HL-60 (cell line): Measurements from ENCODE around the gene ZBTB7B.

Experiments
- DNase-seq, 2 experiments: peaks; one replicate each; pipeline ENCODE4 v3.0.0-alpha.2; 2010 to 2020; ENCODE audit warnings: low read depth in 1 of 2, low spot score in 1 of 2
- H3K27ac ChIP-seq: fragments of 250-450 bp; sonication (Bioruptor Pico); replicated peaks from 2 replicates; pipeline ENCODE4 v1.5.1; 2020; ENCODE audit warnings: mild to moderate bottlenecking, moderate library complexity
- H3K27me3 ChIP-seq: fragments of 250-450 bp; sonication (Bioruptor Pico); 2 replicates; pipeline ENCODE4 v1.5.1; 2021; ENCODE audit warnings: mild to moderate bottlenecking, moderate library complexity; ENCODE audit not compliant: insufficient read depth, poor library complexity, severe bottlenecking
- H3K4me3 ChIP-seq: replicated peaks from 2 replicates; pipeline ENCODE4 v1.5.1; 2011; ENCODE audit warnings: mild to moderate bottlenecking, control low read depth, low read length; ENCODE audit not compliant: insufficient read depth
- CTCF ChIP-seq: IDR thresholded peaks from one replicate; pipeline ENCODE4 v1.5.1; 2011; ENCODE audit warnings: low read length, control low read depth, inconsistent platforms; ENCODE audit not compliant: insufficient read depth
- GABPA ChIP-seq: IDR thresholded peaks from 2 replicates; pipeline ENCODE4 v1.6.1; 2012; ENCODE audit warnings: low read depth
- POLR2AphosphoS5 ChIP-seq: IDR thresholded peaks from 2 replicates; pipeline ENCODE4 v1.6.1; 2012; ENCODE audit warnings: low read depth
- REST ChIP-seq: IDR thresholded peaks from 2 replicates; pipeline ENCODE4 v1.6.1; 2012; ENCODE audit warnings: low read depth; ENCODE audit not compliant: insufficient replicate concordance
- SPI1 ChIP-seq: IDR thresholded peaks from 2 replicates; pipeline ENCODE4 v1.6.1; 2012; ENCODE audit warnings: low read depth, mild to moderate bottlenecking, borderline replicate concordance

ZBTB7B gene

GRCh38 chr1:155064111-155064831 lies 61.7 kb downstream of the ZBTB7B start:
- H3K27ac ChIP-seq = no peak overlapping the region
- H3K27me3 ChIP-seq = no peaks in the 10 kb centered on the region
- TF ChIP-seq REST (no peak), CTCF (no peak), SPI1 (no peak), GABPA (no peak), POLR2AphosphoS5 (no peak)
- no peak for DNase-seq
- H3K4me3 ChIP-seq = peak overlapping the region; percentile 53

- Histone ChIP-seq H3K27me3 (no peaks in the 10 kb centered on the region), H3K27ac (no peak overlapping the region), H3K4me3 (no peak overlapping the region)
- TF ChIP-seq POLR2AphosphoS5 (no peak), SPI1 (no peak), REST (no peak), GABPA (no peak), CTCF (no peak)
- no peak for DNase-seq
Measured at GRCh38 chr1:155064832-155065429, 62.3 kb downstream of the ZBTB7B start.

GRCh38 chr1:155066777-155067176 lies 64.2 kb downstream of the ZBTB7B start:
- Histone ChIP-seq H3K27ac (no peak overlapping the region), H3K27me3 (no peaks in the 10 kb centered on the region), H3K4me3 (no peak overlapping the region)
- TF ChIP-seq CTCF (no peak), REST (no peak), POLR2AphosphoS5 (no peak), SPI1 (no peak), GABPA (no peak)
- no peak for DNase-seq
